GM12891 (cell line): ENCODE results near the gene ELMO1.

ENCODE experiments used
- PAX5 ChIP-seq: IDR thresholded peaks from 2 replicates; pipeline ENCODE4 v1.6.1; 2011; ENCODE audit warnings: low read length, moderate library complexity, mild to moderate bottlenecking; ENCODE audit not compliant: insufficient read depth, severe bottlenecking
- SPI1 ChIP-seq: IDR thresholded peaks from 2 replicates; pipeline ENCODE4 v1.6.1; 2011; ENCODE audit warnings: low read depth, low read length, control low read depth

DNA sequence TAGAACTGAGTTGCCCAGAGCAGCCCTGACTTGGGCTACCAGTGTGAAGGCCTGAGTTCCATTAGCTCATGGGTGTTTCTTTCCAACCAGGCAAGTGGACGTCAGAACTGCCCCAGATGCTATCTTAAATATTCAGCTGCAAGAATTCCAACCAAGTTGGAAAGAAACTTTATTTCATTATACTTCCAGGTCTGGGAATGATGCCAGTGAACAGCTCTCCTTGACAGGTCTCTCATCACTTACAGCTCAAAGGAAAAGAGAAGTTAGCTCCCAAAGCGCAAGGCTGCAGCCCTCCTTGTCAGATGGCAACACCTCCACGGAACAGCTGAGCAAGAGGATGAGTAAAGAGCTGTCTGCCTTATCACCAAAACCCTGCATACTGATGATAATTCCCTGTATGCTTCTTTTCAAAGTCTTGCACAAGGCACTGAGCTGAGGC, 468.8 kb downstream of the ELMO1 start:
- TF ChIP-seq PAX5, result no peak
- TF ChIP-seq SPI1, result no peak
